ENCODE results near the gene AKR1A1. TPM values are rescaled to one million over a fixed set of nuclear protein-coding genes. Genes with fewer than 3 reads are reported as not detected.

Gene AKR1A1
- total and polyA plus RNA-seq, 2 donors (not counting 3 experiments of a cell fraction or from before 2014, with no cell fraction given) = 172 to 227 TPM

GRCh38 chr1:45583264-45583665, 32.6 kb downstream of the AKR1A1 start:
- H3K27me3 ChIP-seq (ENCODE audit: control insufficient read depth in 2 of 2, insufficient read depth in 2 of 2, low read length in 2 of 2) = no peaks in the 10 kb centered on the region
- dilution Hi-C loops (cut with MboI; ENCODE audit: extremely low pct_ligation_motif_present, low sequenced_read_pairs) = no loop called here

More at GRCh38 chr1:45583264-45583665, 32.6 kb downstream of the AKR1A1 start:
- intact Hi-C loops (cut with micrococcal nuclease) = loop anchor here (1.0 kb wide), 1 partner anchor 32 kb away; no protein-coding TSS in a partner anchor
- H3K4me3 ChIP-seq (replicated peaks in 1 of 3; ENCODE audit: insufficient read depth in 1 of 3, low read depth in 1 of 3, low read length in 3 of 3) = peak overlapping the region; percentile 62 to 81 (median 67)
- no peaks in the 10 kb centered on the region for H3K36me3 ChIP-seq (ENCODE audit: control insufficient read depth in 2 of 2, extremely low read depth in 1 of 2, insufficient read depth in 2 of 2, low read length in 2 of 2)
- TF ChIP-seq EZH2 (IDR thresholded peaks at IDR 0.05; ENCODE audit: borderline replicate concordance, low read depth, low read length, severe bottlenecking) (no peak), FOS (IDR thresholded peaks at IDR 0.05; ENCODE audit: borderline replicate concordance, insufficient read depth, low read length) (no peak), MAX (IDR thresholded peaks at IDR 0.05; ENCODE audit: insufficient read depth, insufficient read length) (no peak), MYC (IDR thresholded peaks at IDR 0.05; ENCODE audit: low read depth, low read length) (no peak), POLR2AphosphoS5 (IDR thresholded peaks at IDR 0.05; ENCODE audit: insufficient read depth, low read depth, low read length) (no peak), POLR2A (IDR thresholded peaks at IDR 0.05; ENCODE audit: low read depth, low read length) (no peak), GATA2 (IDR thresholded peaks at IDR 0.05; ENCODE audit: insufficient read depth, insufficient read length, low read depth, low read length) (no peak), CTCF (IDR thresholded peaks at IDR 0.05; ENCODE audit: extremely low read depth in 1 of 2, insufficient read depth in 1 of 2, low read depth in 1 of 2, low read length in 2 of 2) (no peak), JUN (IDR thresholded peaks at IDR 0.05; ENCODE audit: borderline replicate concordance, insufficient read depth, insufficient read length, low read depth) (no peak)
- H3K9me1 ChIP-seq (replicated peaks; ENCODE audit: control insufficient read depth, extremely low read depth, insufficient read depth, low read length) = no peaks in the 10 kb centered on the region
- ChIA-PET POLR2A (interaction anchor here (0.5 to 2.1 kb wide), 8 partner anchors 9 to 188 kb away, joined by 3 to 21 read pairs (median 6); partner anchors contain the start of genes GPBP1L1 and PRDX1), CTCF (interaction anchor here (0.9 to 3.2 kb wide), 3 partner anchors 13 to 46 kb away, joined by 3 to 18 read pairs (median 6); no protein-coding TSS in a partner anchor)
- FAIRE-seq (peak; percentile 100), DNase-seq (ENCODE audit: low read depth, low spot score) (peak; percentile 99)
- H3K4me2 ChIP-seq (ENCODE audit: insufficient read depth, low read length) = peak overlapping the region; percentile 85
- H3K9me3 ChIP-seq (replicated peaks; ENCODE audit: control insufficient read depth, insufficient read depth, low read length) = no peaks in the 10 kb centered on the region
- H3K9ac ChIP-seq (replicated peaks; ENCODE audit: extremely low read depth, insufficient read depth, low read length) = peak overlapping the region; percentile 99
- H4K20me1 ChIP-seq (replicated peaks; ENCODE audit: control insufficient read depth, extremely low read depth, insufficient read depth, low read length) = no peaks in the 10 kb centered on the region
- H3K79me2 ChIP-seq (ENCODE audit: control insufficient read depth, insufficient read depth, low read length) = peaks cover 36% of the 10 kb centered on the region
- peak overlapping the region; percentile 78 for H3K27ac ChIP-seq (ENCODE audit: insufficient read depth, low read depth, low read length)
- BruUV-seq (replicated peaks) = TSS peak; percentile 66
- H3K4me1 ChIP-seq (ENCODE audit: control insufficient read depth, extremely low read depth, insufficient read depth, low read length) = peaks cover 17% of the 10 kb centered on the region
- H2AFZ ChIP-seq (ENCODE audit: low read depth, low read length) = peak overlapping the region; percentile 98

Data from endothelial cell of umbilical vein (primary cell).